ENCODE measurements around the gene AGO4.
A peak's percentile ranks its signal among the peaks of the same experiment; 100 is the strongest.
"Not testable (repeated sequence)": the region's sequence is repeated elsewhere in the genome, so short reads cannot be mapped to it uniquely, and the experiment has no call there.

Gene AGO4

GRCh38 chr1:35784364-35784763 is 23.5 kb upstream of the AGO4 start:
- H3K36me3 ChIP-seq (ENCODE audit: control insufficient read depth, insufficient read depth, low read length); H3K27ac ChIP-seq (ENCODE audit: low read length); H3K27me3 ChIP-seq (ENCODE audit: control insufficient read depth, insufficient read depth, low read length); H3K4me1 ChIP-seq (ENCODE audit: control insufficient read depth, insufficient read depth, low read length); DNase-seq (ENCODE audit: low read depth, low spot score); H3K4me3 ChIP-seq (ENCODE audit: low read length); H3K9me3 ChIP-seq (ENCODE audit: control insufficient read depth, insufficient read depth, low read length): not testable (repeated sequence)
- WGBS (ENCODE audit: insufficient coverage, insufficient read length): no CpG with 5 or more reads among the region's 8 CpGs

DNA sequence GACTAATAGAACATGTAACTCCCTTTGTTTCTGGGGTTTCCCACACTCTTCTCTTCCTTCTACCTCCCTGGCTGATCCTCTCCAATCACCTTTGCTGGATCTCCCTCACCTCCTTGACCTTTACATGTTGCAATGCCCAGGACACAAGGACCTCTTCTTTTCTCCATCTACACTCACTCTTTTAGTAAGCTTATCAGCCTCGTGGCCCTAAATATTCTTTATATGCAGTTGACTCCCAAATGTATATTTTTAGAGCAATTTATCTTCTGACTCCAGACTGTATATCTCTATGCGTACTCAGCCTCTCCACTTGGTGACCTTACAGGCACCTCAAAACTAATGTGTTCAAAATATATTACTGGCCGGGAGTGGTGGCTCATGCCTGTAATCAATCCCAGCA is 19.7 kb upstream of the AGO4 start:
- no peaks in the 10 kb centered on the region for H3K9me3 ChIP-seq (ENCODE audit: control insufficient read depth, insufficient read depth, low read length)
- no peak overlapping the region for H3K4me3 ChIP-seq (ENCODE audit: low read length)
- no peaks in the 10 kb centered on the region for H3K4me1 ChIP-seq (ENCODE audit: control insufficient read depth, insufficient read depth, low read length)
- H3K27me3 ChIP-seq (ENCODE audit: control insufficient read depth, insufficient read depth, low read length): no peaks in the 10 kb centered on the region
- no peak overlapping the region for H3K27ac ChIP-seq (ENCODE audit: low read length)
- DNase-seq (ENCODE audit: low read depth, low spot score): no peak
- no CpG with 5 or more reads among the region's 3 CpGs for WGBS (ENCODE audit: insufficient coverage, insufficient read length)
- H3K36me3 ChIP-seq (ENCODE audit: control insufficient read depth, insufficient read depth, low read length): no peaks in the 10 kb centered on the region

DNA sequence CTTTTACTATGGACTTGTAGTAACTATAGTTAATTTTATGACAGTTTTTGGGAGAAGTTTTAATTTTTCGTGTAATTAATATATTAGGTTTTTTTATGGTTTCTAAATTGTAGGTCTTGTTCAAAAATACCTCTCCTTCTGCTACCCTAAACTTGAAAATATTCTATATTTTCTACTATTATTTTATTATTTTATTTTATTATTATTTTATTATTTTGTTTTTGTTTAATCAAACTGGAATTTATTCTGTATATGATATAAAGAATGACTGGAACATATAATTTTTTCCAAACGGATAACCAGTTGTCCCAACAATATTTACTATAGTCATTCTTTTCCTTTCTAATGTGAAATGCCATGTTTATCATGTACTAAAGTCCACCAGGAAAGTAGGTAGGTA is 17.1 kb upstream of the AGO4 start:
- Histone ChIP-seq H3K27me3 (ENCODE audit: control insufficient read depth, insufficient read depth, low read length) (no peaks in the 10 kb centered on the region), H3K36me3 (ENCODE audit: control insufficient read depth, insufficient read depth, low read length) (no peaks in the 10 kb centered on the region), H3K27ac (ENCODE audit: low read length) (no peak overlapping the region), H3K4me3 (ENCODE audit: low read length) (no peak overlapping the region), H3K9me3 (ENCODE audit: control insufficient read depth, insufficient read depth, low read length) (no peaks in the 10 kb centered on the region), H3K4me1 (ENCODE audit: control insufficient read depth, insufficient read depth, low read length) (no peaks in the 10 kb centered on the region)
- 100% methylated on average over 1 of the region's 2 CpGs for WGBS (ENCODE audit: insufficient coverage, insufficient read length)
- no peak for DNase-seq (ENCODE audit: low read depth, low spot score)

GRCh38 chr1:35795295-35795694 is 12.5 kb upstream of the AGO4 start:
- Histone ChIP-seq H3K27ac (ENCODE audit: low read length) (no peak overlapping the region), H3K4me1 (ENCODE audit: control insufficient read depth, insufficient read depth, low read length) (no peaks in the 10 kb centered on the region), H3K9me3 (ENCODE audit: control insufficient read depth, insufficient read depth, low read length) (no peaks in the 10 kb centered on the region), H3K27me3 (ENCODE audit: control insufficient read depth, insufficient read depth, low read length) (no peaks in the 10 kb centered on the region), H3K36me3 (ENCODE audit: control insufficient read depth, insufficient read depth, low read length) (no peaks in the 10 kb centered on the region), H3K4me3 (ENCODE audit: low read length) (no peak overlapping the region)
- no peak for DNase-seq (ENCODE audit: low read depth, low spot score)
- WGBS (ENCODE audit: insufficient coverage, insufficient read length): no CpG with 5 or more reads among the region's 7 CpGs

GRCh38 chr1:35797380-35797779 is 10.4 kb upstream of the AGO4 start:
- Histone ChIP-seq H3K4me3 (ENCODE audit: low read length) (no peak overlapping the region), H3K27ac (ENCODE audit: low read length) (no peak overlapping the region), H3K9me3 (ENCODE audit: control insufficient read depth, insufficient read depth, low read length) (no peaks in the 10 kb centered on the region), H3K4me1 (ENCODE audit: control insufficient read depth, insufficient read depth, low read length) (no peaks in the 10 kb centered on the region), H3K27me3 (ENCODE audit: control insufficient read depth, insufficient read depth, low read length) (no peaks in the 10 kb centered on the region), H3K36me3 (ENCODE audit: control insufficient read depth, insufficient read depth, low read length) (no peaks in the 10 kb centered on the region)
- no CpG with 5 or more reads among the region's 5 CpGs for WGBS (ENCODE audit: insufficient coverage, insufficient read length)
- no peak for DNase-seq (ENCODE audit: low read depth, low spot score)

GRCh38 chr1:35798019-35798418 is 9.8 kb upstream of the AGO4 start:
- not testable (repeated sequence) for H3K27me3 ChIP-seq (ENCODE audit: control insufficient read depth, insufficient read depth, low read length); H3K4me1 ChIP-seq (ENCODE audit: control insufficient read depth, insufficient read depth, low read length); H3K27ac ChIP-seq (ENCODE audit: low read length); DNase-seq (ENCODE audit: low read depth, low spot score); H3K36me3 ChIP-seq (ENCODE audit: control insufficient read depth, insufficient read depth, low read length); H3K9me3 ChIP-seq (ENCODE audit: control insufficient read depth, insufficient read depth, low read length); H3K4me3 ChIP-seq (ENCODE audit: low read length)
- no CpG with 5 or more reads among the region's 2 CpGs for WGBS (ENCODE audit: insufficient coverage, insufficient read length)

DNA sequence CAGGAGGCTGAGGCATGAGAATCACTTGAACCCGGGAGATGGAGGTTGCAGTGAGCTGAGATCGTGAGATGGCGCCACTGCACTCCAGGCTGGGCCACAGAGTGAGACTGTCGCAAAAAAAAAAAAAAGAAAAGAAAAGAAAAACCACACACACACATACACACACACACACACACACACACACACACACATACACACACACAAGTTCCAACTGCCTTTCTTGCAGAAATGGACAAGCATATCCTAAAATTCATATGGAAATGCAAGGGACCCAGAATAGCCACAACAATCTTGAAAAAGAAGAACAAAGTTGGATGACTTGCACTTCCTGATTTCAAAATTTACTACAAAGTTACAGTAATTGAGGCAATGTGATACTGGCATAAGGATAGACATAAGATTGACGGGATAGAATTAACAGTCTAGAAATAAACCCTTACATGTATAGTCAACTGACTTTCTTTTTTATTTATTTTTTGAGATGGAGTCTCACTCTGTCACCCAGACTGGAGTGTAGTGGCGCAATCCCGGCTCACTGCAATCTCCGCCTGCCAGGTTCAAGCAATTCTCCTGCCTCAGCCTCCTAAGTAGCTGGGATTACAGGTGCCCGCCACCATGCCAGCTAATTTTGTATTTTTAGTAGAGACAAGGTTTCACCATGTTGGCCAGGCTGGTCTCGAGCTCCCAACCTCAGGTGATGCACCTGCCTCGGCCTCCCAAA is 7.5 kb upstream of the AGO4 start:
- not testable (repeated sequence) for H3K4me1 ChIP-seq (ENCODE audit: control insufficient read depth, insufficient read depth, low read length); DNase-seq (ENCODE audit: low read depth, low spot score); H3K27me3 ChIP-seq (ENCODE audit: control insufficient read depth, insufficient read depth, low read length); H3K9me3 ChIP-seq (ENCODE audit: control insufficient read depth, insufficient read depth, low read length); H3K36me3 ChIP-seq (ENCODE audit: control insufficient read depth, insufficient read depth, low read length); H3K4me3 ChIP-seq (ENCODE audit: low read length); H3K27ac ChIP-seq (ENCODE audit: low read length)
- no CpG with 5 or more reads among the region's 11 CpGs for WGBS (ENCODE audit: insufficient coverage, insufficient read length)

DNA sequence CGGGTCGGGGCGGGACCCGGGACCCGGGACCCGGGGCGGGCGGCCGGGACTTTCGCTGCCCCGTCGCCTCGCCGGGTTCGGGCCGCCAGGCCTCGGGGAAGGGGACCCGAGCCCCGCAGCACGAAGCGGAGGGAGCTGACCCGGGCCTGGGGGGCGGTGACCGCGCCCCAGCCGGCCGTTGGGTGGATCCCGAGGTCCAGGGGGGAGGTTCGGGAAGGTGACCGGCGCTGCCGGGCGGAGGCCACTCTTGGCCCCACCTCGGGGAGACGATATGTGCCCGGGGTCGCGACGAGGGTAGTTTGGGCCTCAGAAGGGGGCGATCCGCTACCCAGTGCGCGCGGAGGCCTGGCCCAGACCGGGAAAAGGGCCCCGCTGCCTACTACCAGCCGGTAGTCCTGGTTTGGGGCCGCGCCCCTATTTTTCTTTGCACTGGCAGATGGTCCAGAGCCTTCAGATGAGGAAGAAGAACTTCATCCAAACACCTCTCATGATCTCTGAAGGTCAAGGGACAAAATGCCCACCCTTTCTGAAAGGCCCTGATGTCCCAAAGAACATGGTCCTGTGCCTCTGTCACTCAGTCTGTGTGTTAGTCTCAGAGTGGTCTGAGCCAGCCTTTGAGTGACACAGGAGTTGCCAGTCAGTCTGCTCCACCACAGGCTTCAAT is 766 bp downstream of the AGO4 start:
- H3K27ac ChIP-seq (ENCODE audit: low read length): no peak overlapping the region
- no peaks in the 10 kb centered on the region; the same call in 1 of the 2 replicates for H3K4me1 ChIP-seq (ENCODE audit: control insufficient read depth, insufficient read depth, low read length)
- peak overlapping the region; percentile 90 for H3K4me3 ChIP-seq (ENCODE audit: low read length)
- no peak for DNase-seq (ENCODE audit: low read depth, low spot score)
- no peaks in the 10 kb centered on the region for H3K36me3 ChIP-seq (ENCODE audit: control insufficient read depth, insufficient read depth, low read length)
- H3K27me3 ChIP-seq (ENCODE audit: control insufficient read depth, insufficient read depth, low read length): no peaks in the 10 kb centered on the region
- no peaks in the 10 kb centered on the region for H3K9me3 ChIP-seq (ENCODE audit: control insufficient read depth, insufficient read depth, low read length)
- no CpG with 5 or more reads among the region's 49 CpGs for WGBS (ENCODE audit: insufficient coverage, insufficient read length)

- H3K27ac ChIP-seq (ENCODE audit: low read length): no peak overlapping the region
- 100% methylated on average over 1 of the region's 7 CpGs for WGBS (ENCODE audit: insufficient coverage, insufficient read length)
- H3K4me3 ChIP-seq (ENCODE audit: low read length): no peak overlapping the region; the same call in 1 of the 2 replicates
- no peak for DNase-seq (ENCODE audit: low read depth, low spot score)
- no peaks in the 10 kb centered on the region for H3K27me3 ChIP-seq (ENCODE audit: control insufficient read depth, insufficient read depth, low read length)
- H3K36me3 ChIP-seq (ENCODE audit: control insufficient read depth, insufficient read depth, low read length): no peaks in the 10 kb centered on the region
- H3K9me3 ChIP-seq (ENCODE audit: control insufficient read depth, insufficient read depth, low read length): no peaks in the 10 kb centered on the region
- H3K4me1 ChIP-seq (ENCODE audit: control insufficient read depth, insufficient read depth, low read length): no peaks in the 10 kb centered on the region; the same call in 1 of the 2 replicates
Observed at GRCh38 chr1:35809114-35810095, 1.6 kb downstream of the AGO4 start.

GRCh38 chr1:35810096-35810881 is 2.5 kb downstream of the AGO4 start:
- Histone ChIP-seq H3K9me3 (ENCODE audit: control insufficient read depth, insufficient read depth, low read length) (no peaks in the 10 kb centered on the region), H3K36me3 (ENCODE audit: control insufficient read depth, insufficient read depth, low read length) (no peaks in the 10 kb centered on the region), H3K27me3 (ENCODE audit: control insufficient read depth, insufficient read depth, low read length) (no peaks in the 10 kb centered on the region), H3K27ac (ENCODE audit: low read length) (no peak overlapping the region), H3K4me3 (ENCODE audit: low read length) (no peak overlapping the region), H3K4me1 (ENCODE audit: control insufficient read depth, insufficient read depth, low read length) (no peaks in the 10 kb centered on the region; the same call in none of the 2 replicates)
- WGBS (ENCODE audit: insufficient coverage, insufficient read length): no CpG with 5 or more reads among the region's 2 CpGs
- no peak for DNase-seq (ENCODE audit: low read depth, low spot score)
